HG02642 (cell line): ENCODE data around the gene ADD1.
A peak's percentile ranks its signal among the peaks of the same experiment; 100 is the strongest.

ENCODE experiments used
- ATAC-seq: cut with Tn5 transposase; IDR thresholded peaks from one replicate; pipeline ENCODE4 v1.9.1; 2021; ENCODE audit warnings: mild to moderate bottlenecking; ENCODE audit not compliant: unreplicated experiment, poor library complexity

The ADD1 gene

GRCh38 chr4:2843263-2843940, at the start of gene ADD1:
ADD1 (plus strand) TSS chr4:2843844; CDS start chr4:2875916, 32,072 bp downstream.
- ATAC-seq = peak; percentile 88

GRCh38 chr4:2794486-2795299, 49.0 kb upstream of the ADD1 start:
- no peak for ATAC-seq

- no peak for ATAC-seq
Measured at GRCh38 chr4:2795300-2795892, 48.2 kb upstream of the ADD1 start.

GRCh38 chr4:2795893-2796848, 47.5 kb upstream of the ADD1 start:
- no peak for ATAC-seq

- no peak for ATAC-seq
Measured at GRCh38 chr4:2796849-2797544, 46.6 kb upstream of the ADD1 start.

GRCh38 chr4:2797545-2798305, 45.9 kb upstream of the ADD1 start:
- peak; percentile 11 for ATAC-seq

- ATAC-seq = peak; percentile 49
Measured at GRCh38 chr4:2798399-2799223, 45.0 kb upstream of the ADD1 start.

- ATAC-seq = no peak
Measured at GRCh38 chr4:2799224-2799911, 44.3 kb upstream of the ADD1 start.

- no peak for ATAC-seq
Measured at GRCh38 chr4:2799971-2800690, 43.5 kb upstream of the ADD1 start.

- peak; percentile 35 for ATAC-seq
Measured at GRCh38 chr4:2800691-2801596, 42.7 kb upstream of the ADD1 start.

GRCh38 chr4:2802618-2803531, 40.8 kb upstream of the ADD1 start:
- no peak for ATAC-seq

GRCh38 chr4:2803624-2804448, 39.8 kb upstream of the ADD1 start:
- no peak for ATAC-seq

- no peak for ATAC-seq
Measured at GRCh38 chr4:2804449-2804972, 39.1 kb upstream of the ADD1 start.
